ENCODE data around the gene HOXB13. TPM values are rescaled to one million over a fixed set of nuclear protein-coding genes. Genes with fewer than 3 reads are reported as not detected.

HOXB13 gene
- total and polyA plus RNA-seq, 2 of the 4 experiments (the other 2 are of a cell fraction): not detected

DNA sequence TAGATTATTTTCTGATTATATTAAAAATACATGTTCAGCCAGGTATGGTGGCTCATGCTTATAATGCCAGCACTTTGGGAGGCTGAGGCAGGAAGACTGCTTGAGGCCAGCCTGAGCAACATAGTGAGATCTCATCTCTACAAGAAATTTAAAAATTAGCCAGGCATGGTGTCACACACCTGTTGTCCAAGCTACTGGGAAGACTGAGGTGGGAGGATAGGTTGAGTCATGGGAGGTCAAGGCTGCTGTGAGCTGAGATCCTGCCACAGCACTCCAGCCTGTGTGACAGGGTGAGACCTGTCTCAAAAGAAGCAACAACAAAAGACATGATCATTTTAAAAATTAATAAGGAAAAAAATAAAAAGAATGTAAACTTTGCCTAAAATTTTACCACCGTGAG, 46.9 kb downstream of the HOXB13 start:
- Histone ChIP-seq H2BK15ac (ENCODE audit: low read depth, low read length) (no peak overlapping the region), H3K4me1 (ENCODE audit: control insufficient read depth, insufficient read depth, low read length) (no peaks in the 10 kb centered on the region), H2AFZ (replicated peaks; ENCODE audit: low read length, poor library complexity) (no peak overlapping the region), H3K4ac (ENCODE audit: low read depth, low read length) (no peak overlapping the region), H3K36me3 (ENCODE audit: control insufficient read depth, insufficient read depth, low read length) (no peaks in the 10 kb centered on the region), H2AK5ac (ENCODE audit: low read depth, low read length) (no peak overlapping the region), H2AK9ac (replicated peaks; ENCODE audit: low read depth, low read length, poor library complexity) (no peak overlapping the region), H3K27ac (ENCODE audit: insufficient read depth, low read length) (no peak overlapping the region), H2BK5ac (ENCODE audit: low read depth, low read length, poor library complexity, severe bottlenecking) (no peak overlapping the region), H4K8ac (ENCODE audit: low read depth in 2 of 2, low read length in 2 of 2) (no peak overlapping the region), H3K9me3 (ENCODE audit: control insufficient read depth, insufficient read depth, low read length) (no peaks in the 10 kb centered on the region), H2BK20ac (ENCODE audit: low read depth, low read length) (no peak overlapping the region), H4K20me1 (ENCODE audit: insufficient read depth, low read length) (no peaks in the 10 kb centered on the region), H3K18ac (ENCODE audit: low read depth, low read length) (no peak overlapping the region), H3K79me1 (ENCODE audit: low read depth in 1 of 2, low read length in 2 of 2) (no peaks in the 10 kb centered on the region), H3K23ac (ENCODE audit: low read depth, low read length) (no peak overlapping the region), H2BK120ac (ENCODE audit: low read depth, low read length) (no peak overlapping the region), H4K91ac (ENCODE audit: insufficient read depth, low read depth, low read length) (no peak overlapping the region), H3K14ac (replicated peaks; ENCODE audit: low read depth, low read length) (no peak overlapping the region), H4K5ac (ENCODE audit: low read depth, low read length) (no peak overlapping the region), H3K9me1 (ENCODE audit: insufficient read depth, low read length) (no peaks in the 10 kb centered on the region), H3K27me3 (ENCODE audit: control insufficient read depth, insufficient read depth, low read length) (peaks cover 63% of the 10 kb centered on the region), H3K56ac (ENCODE audit: extremely low read depth, insufficient read depth, low read length) (no peak overlapping the region), H3K4me2 (ENCODE audit: low read depth, low read length) (no peak overlapping the region), H3K9ac (ENCODE audit: low read depth, low read length) (no peak overlapping the region), H3K4me3 (ENCODE audit: insufficient read depth, low read depth, low read length) (no peak overlapping the region)
- dilution Hi-C loops (cut with HindIII; ENCODE audit: low sequenced_read_pairs, unreplicated experiment) (no loop called here), in situ Hi-C loops (cut with MboI; ENCODE audit: low sequenced_read_pairs) (no loop called here), intact Hi-C loops (cut with micrococcal nuclease) (no loop called here)
- no peak for DNase-seq
- ATAC-seq (ENCODE audit: low read depth): no peak
- TF ChIP-seq POLR2A (IDR thresholded peaks at IDR 0.05; ENCODE audit: low read depth, low read length) (no peak), SMC3 (IDR thresholded peaks at IDR 0.05; ENCODE audit: low read depth, low read length) (no peak), MXI1 (IDR thresholded peaks at IDR 0.05; ENCODE audit: borderline replicate concordance, low read depth, low read length) (no peak), BHLHE40 (IDR thresholded peaks at IDR 0.05; ENCODE audit: low read depth, low read length) (no peak), RFX5 (IDR thresholded peaks at IDR 0.05; ENCODE audit: low read depth, low read length) (no peak), MAFK (IDR thresholded peaks at IDR 0.05; ENCODE audit: low read depth, low read length) (no peak), NFE2L2 (IDR thresholded peaks at IDR 0.05; ENCODE audit: low read depth, low read length) (no peak), FOS (IDR thresholded peaks at IDR 0.05; ENCODE audit: low read depth, low read length) (no peak), RCOR1 (IDR thresholded peaks at IDR 0.05; ENCODE audit: insufficient replicate concordance, low read length) (no peak), RAD21 (IDR thresholded peaks at IDR 0.05; ENCODE audit: low read length) (no peak)
- ChIA-PET POLR2A (ENCODE audit: unreplicated experiment) (no interaction called here), CTCF (interaction anchor here (1.0 kb wide), 1 partner anchor 109 kb away, joined by 3 read pairs; no protein-coding TSS in a partner anchor)
- BruUV-seq (replicated peaks): no TSS peak
- no CpG with 5 or more reads among the region's 1 CpG for WGBS, 2 experiments (ENCODE audit: extremely low coverage in 2 of 2, insufficient read length in 1 of 2)
